Stimulated activated CD4-positive, alpha-beta T cell treated with anti-CD3 and anti-CD28 coated beads, TNF-alpha, amount 100 ng/mL, for 24 hours (primary cell): ENCODE data around the gene PITRM1.
A peak's percentile ranks its signal among the peaks of the same experiment; 100 is the strongest.

ENCODE experiments used
- DNase-seq, 3 experiments: peaks; one replicate each; pipeline ENCODE4 v3.0.0-alpha.2; 2020; ENCODE audit warnings: low read depth in 3 of 3

Gene PITRM1

GRCh38 chr10:3100856-3101640, 71.5 kb downstream of the PITRM1 start:
- no peak for DNase-seq

GRCh38 chr10:3100093-3100792, 72.3 kb downstream of the PITRM1 start:
- no peak for DNase-seq

DNA sequence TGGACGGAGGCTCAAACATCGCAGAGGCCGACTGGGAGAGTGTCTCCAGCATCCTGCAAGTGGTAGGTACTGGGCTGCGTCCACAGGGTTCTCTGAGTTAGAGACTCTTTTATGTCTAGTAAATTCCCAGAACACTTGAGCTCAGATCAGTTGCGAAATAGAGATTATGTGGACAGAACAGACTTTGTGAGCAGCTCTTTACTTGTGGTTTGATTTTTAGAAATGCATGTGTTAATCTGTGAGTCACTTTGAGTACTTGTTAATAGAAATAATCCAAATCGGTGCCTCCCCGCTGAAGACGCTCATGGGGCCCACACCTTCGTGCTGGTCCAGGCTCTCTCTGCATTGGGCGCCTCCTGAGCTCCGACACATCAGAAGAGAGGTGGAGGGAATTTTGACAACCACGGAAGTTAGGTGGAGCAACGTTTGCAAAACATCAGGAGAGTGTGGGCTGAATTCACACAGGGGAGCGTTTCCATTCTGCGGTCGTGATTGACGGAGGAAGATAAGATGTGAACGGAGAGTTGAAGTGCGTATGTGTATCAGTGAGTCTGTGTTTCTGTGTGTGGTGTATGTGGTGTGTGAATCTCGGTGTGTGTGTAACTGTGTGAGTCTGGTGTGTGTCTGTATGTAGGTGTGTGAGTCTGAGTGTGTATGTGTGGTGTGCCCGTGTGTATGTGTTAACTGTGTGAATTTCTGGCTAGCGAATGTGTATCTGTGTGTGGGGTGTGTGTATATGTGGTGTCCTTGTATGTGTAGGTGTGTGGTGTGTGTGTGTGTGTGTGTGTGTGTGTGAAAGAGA, 73.1 kb downstream of the PITRM1 start:
- no peak for DNase-seq

DNA sequence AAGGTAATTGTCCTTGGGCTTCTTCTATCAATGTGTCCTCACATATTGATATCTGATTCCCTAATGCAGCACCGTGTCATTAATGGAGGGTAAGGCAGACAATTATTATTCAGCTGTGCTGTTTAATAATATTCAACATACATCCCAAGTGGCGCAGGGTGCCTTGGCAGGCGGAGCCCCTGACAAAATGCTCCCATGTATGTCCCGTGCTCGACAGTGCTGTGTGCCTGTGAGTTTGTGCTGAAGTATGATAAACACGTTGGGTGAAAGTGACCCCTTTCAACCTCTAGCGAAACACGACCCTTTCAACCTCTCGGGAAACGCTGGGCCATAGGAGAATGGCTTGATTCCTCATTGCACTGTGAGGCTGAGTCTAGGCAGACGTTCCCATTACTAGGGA, 73.9 kb downstream of the PITRM1 start:
- no peak for DNase-seq

GRCh38 chr10:3097160-3097559, 75.4 kb downstream of the PITRM1 start:
- no peak for DNase-seq

DNA sequence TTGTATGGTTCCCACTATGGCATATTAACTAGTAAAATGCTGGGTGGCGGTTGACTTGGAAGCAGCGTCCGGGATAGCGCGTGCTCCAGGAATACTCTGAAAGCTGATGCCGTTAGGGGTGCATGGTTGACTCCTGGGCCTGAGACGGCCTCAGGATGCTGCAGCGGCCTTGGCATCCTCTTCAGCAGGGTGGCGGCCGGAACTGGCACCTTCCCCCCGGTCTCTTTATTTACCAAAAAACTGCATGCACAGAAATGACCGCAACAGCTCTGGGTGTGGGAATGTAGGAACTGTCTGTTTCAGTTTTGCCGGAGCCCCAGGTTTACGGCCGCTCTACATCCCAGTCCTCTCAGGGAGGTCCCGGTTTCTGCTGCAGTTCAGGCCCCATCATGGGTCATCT, 76.4 kb downstream of the PITRM1 start:
- no peak for DNase-seq

DNA sequence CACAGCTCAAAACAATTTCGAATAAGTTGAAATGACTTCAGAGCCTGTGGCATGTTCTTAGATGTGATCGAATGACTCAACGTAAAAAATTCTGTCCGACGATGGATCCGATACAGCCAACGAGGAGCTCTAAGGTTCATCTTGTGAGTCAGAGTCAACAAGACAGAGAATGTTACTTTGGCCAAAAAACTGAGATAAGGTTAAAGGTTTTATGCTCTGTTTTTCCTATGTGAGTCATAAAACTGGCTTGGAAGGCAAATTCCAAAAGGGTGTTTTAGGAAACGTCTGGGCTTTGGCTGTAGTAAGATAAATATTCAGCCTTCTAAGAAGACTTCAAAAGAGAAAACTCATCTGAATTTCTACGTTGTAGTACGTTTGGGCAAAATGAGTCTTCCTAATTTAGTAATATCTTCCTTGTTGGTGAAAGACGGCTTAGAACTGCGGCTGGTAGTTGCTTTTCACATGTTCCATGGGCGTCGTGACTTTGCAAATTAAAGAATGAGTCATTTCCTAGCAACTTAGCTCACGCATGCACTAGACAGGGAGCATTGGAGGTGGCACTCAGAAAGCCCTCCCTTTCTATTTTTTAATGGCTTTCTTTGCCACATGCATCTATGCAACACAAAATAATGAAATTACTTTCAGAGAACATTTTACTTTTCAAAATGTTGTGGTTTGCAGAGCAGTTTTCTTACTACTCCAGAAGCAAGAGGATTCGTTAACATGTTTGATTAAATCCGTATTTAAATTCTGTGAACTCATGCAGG, 77.0 kb downstream of the PITRM1 start:
- peak; percentile 41 to 62 (median 47) for DNase-seq

DNA sequence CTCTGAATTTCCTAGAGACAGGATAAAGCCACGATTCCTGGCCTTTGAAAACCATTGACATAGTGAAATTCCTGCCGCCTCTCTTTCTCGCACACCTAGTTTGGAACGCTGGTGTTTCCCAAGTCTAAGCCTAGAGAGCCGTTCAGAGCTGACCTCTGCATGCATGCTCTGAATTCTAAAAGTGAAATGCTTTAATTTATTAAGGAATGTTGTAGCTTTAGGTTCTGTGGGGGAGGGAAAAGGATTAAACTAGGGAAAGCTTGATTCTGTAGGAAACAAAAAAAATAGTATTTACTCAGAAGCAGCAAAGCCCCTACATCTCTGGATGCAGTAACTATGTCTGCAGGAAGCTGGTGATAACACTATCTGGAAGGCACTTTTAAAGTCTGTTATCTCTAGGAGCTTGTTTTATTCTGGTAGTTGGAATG, 78.0 kb downstream of the PITRM1 start:
- DNase-seq = no peak

DNA sequence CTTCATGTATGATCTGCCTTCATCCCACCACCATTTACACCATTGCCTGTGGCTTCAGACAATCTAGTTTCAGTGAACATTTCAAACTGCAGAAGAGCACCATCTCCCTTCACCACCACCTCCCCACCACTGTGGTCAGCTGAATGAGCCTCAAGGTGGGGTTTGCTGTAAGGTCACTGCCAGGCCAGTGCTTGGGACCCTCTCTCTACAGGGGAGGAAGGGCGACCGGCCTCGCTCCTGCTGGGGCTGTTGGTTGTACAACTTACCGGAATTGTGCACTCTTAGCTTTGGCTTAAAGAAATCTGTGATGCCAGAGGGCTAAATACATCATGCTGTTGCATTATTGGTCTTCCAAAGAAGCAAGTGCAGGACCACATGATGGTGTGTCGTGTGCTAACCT, 78.6 kb downstream of the PITRM1 start:
- no peak for DNase-seq

DNA sequence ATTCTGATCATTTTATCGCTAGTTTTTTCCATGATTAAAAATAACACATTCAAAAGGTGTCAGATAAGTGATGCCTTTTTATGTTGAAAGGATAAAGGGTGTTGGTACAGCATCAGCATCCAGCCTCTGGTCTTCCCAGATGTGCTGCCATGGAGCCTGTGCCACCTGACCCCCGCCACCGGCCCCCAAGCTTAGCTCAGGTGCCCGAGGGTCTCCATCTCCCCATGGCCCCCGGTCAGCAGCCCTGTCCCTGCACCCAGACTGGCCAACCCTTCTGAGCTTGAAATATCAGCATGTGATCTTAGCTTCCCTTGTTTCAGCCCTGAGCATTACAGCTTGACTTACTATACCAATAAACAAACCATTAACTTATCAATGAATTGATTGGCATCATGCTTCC, 80.7 kb downstream of the PITRM1 start:
- no peak for DNase-seq

DNA sequence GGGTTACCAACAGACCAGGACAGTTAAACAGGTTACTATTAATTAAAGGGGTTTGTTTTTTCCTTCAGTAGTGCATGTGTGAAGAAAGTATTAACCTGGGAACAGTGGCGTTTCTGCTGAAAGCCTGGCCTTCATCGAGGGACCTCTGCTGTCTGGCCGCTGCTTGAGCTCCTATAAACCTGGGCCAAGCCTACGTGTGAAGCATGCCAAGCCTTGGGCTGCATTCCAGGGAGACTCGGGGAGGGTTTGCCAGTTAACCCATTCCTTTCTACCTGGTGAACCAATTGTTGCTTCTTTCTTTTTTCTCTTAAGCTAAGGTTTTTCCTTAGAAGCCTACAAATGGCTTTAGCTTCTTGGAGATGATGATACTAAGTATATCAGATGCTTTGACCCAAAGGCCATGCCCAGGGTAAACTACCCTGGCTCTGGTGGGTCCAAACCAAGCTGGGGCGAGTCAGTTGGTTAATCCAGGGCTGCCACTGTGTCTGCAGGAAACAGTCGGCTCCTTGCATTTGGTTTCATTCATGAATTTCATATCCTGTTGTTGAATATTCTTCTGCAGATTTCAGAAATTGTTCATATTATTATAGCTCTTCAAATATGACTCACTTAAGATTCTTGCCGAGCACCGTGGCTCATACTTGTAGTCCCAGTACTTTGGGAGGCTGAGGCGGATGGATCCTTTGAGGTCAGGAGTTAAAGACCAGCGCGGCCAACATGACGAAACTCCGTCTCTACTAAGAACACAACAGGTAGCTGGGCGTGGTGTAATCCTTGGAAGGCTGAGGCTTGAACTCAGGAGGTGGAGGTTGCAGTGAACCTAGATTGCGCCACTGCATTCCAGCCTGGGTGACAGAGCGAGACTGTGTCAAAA, 81.4 kb downstream of the PITRM1 start:
- DNase-seq = peak in 1 of 3 experiments; percentile 52

- no peak for DNase-seq
These were observed 82.2 kb downstream of the PITRM1 start for GRCh38 chr10:3090388-3090787.
